ENCODE results near the gene CARD11. TPM values are rescaled to one million over a fixed set of nuclear protein-coding genes. Genes with fewer than 3 reads are reported as not detected.

Gene CARD11
- total RNA-seq, 3 donors from 2014 or later = 0.80 to 2.9 (median 2.0) TPM

- H3K4me1 ChIP-seq = no peaks in the 10 kb centered on the region
- no peak overlapping the region for H3K4me3 ChIP-seq
- no peaks in the 10 kb centered on the region for H3K36me3 ChIP-seq
- H3K27ac ChIP-seq = no peak overlapping the region
- TF ChIP-seq CTCF (IDR thresholded peaks at IDR 0.05) (no peak), POLR2AphosphoS5 (IDR thresholded peaks at IDR 0.05) (no peak), POLR2A (IDR thresholded peaks at IDR 0.05) (no peak)
- H3K27me3 ChIP-seq = peaks cover 0 to 32% of the 10 kb centered on the region in 2 donors
- H3K9me3 ChIP-seq = no peaks in the 10 kb centered on the region
- intact Hi-C loops (cut with DNase I; ENCODE audit: low total_unique reads) = no loop called here
- DNase-seq (ENCODE audit: low spot score in 2 of 2) = no peak
Measured at GRCh38 chr7:2931034-2931415, 112.6 kb downstream of the CARD11 start.

- Histone ChIP-seq H3K4me3 (no peak overlapping the region), H3K9me3 (no peaks in the 10 kb centered on the region), H3K4me1 (no peaks in the 10 kb centered on the region), H3K36me3 (no peaks in the 10 kb centered on the region), H3K27ac (no peak overlapping the region), H3K27me3 (peaks cover 0 to 32% of the 10 kb centered on the region in 2 donors)
- no peak for DNase-seq (ENCODE audit: low spot score in 2 of 2)
- TF ChIP-seq POLR2AphosphoS5 (IDR thresholded peaks at IDR 0.05) (no peak), POLR2A (IDR thresholded peaks at IDR 0.05) (no peak), CTCF (IDR thresholded peaks at IDR 0.05) (no peak)
- intact Hi-C loops (cut with DNase I; ENCODE audit: low total_unique reads) = no loop called here
Measured at GRCh38 chr7:2930310-2931033, 113.2 kb downstream of the CARD11 start.

DNA sequence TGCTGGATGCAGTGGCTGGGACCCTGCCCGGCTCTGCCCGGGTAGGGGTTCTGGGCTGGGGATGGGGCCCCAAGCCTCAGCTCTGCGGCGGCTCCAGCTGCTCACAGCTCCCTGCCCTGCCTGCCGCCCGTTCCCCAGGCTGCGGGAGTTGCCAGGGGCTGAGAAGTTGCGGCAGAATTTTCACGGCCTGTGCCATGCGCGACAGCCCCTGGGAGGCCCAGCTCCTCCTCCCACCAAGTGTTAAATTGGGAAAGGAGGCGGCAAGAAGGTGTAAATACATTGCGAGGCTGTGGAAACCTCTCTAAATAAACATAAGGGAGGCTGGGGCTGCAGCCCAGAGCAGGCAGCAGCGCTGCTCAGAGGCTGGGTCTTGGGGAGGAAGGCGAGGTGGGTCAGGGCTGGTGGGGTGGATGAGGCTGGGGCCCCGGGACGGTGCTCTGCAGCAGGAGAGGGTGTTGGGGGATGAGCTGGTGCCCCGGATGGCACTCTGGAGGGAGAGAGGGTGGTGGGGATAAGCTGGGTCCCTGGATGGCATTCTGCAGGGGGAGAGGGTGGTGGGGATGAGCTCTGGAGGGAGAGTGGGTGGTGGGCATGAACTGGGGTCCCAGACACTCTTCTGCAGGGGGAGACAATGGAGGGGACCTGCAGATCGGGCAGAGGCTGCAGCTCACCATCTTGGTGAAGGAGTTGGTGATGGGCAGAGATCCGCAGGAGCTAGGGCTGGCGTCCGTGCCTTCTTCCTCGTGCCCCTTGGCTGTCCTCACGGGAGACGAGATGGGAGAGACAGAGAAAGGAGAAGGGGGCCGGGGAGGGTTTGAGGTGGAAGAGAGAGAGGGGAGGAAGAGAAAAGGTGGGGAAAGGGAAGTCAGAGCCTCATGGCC, 114.1 kb downstream of the CARD11 start:
- Histone ChIP-seq H3K9me3 (no peaks in the 10 kb centered on the region), H3K36me3 (no peaks in the 10 kb centered on the region), H3K4me3 (no peak overlapping the region), H3K27me3 (peaks cover 0 to 33% of the 10 kb centered on the region in 2 donors), H3K27ac (no peak overlapping the region), H3K4me1 (no peaks in the 10 kb centered on the region)
- no peak for TF ChIP-seq POLR2A (IDR thresholded peaks at IDR 0.05)
- no peak for TF ChIP-seq POLR2AphosphoS5 (IDR thresholded peaks at IDR 0.05)
- no peak for TF ChIP-seq CTCF (IDR thresholded peaks at IDR 0.05)
- no peak for DNase-seq (ENCODE audit: low spot score in 2 of 2)
- intact Hi-C loops (cut with DNase I; ENCODE audit: low total_unique reads) = no loop called here

DNA sequence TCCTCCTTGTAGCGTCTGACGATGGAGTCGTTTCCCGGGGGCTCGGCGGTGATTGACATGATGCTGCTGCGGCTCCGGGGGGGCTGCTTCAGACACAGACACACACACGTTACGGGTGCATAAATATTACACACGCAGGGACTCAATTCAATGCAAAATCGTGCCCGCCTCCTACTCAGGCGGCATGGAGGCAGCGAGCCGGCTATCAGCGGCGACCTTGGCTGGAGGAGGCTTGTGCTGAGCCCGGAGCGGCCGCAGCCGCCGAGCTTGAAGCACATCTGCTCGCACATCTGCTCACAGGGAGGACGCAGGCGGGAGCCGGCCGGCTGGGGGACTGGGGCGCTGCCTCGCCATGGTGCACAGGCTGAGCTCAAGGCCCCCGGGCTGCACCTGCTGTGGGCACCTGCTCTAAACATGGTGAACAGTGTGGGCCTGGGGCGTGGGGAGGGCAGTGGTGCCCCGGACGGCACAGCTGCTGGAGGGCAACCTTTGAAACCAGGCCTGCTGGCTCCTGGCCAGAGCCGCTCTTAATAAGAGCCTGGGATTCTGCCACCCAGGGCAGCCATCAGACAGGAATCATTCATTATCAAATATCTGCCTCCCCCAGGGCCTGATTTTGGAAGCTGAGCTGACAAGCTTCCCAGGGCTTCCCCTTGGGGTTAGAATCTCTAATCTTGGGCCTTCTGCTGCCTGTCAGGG, 114.9 kb downstream of the CARD11 start:
- H3K4me1 ChIP-seq = no peaks in the 10 kb centered on the region
- intact Hi-C loops (cut with DNase I; ENCODE audit: low total_unique reads) = no loop called here
- no peak overlapping the region for H3K27ac ChIP-seq
- no peaks in the 10 kb centered on the region for H3K36me3 ChIP-seq
- no peak overlapping the region for H3K4me3 ChIP-seq
- peaks cover 0 to 36% of the 10 kb centered on the region in 2 donors for H3K27me3 ChIP-seq
- H3K9me3 ChIP-seq = no peaks in the 10 kb centered on the region
- TF ChIP-seq POLR2AphosphoS5 (IDR thresholded peaks at IDR 0.05) = no peak
- no peak for TF ChIP-seq POLR2A (IDR thresholded peaks at IDR 0.05)
- TF ChIP-seq CTCF (IDR thresholded peaks at IDR 0.05) = no peak
- DNase-seq (ENCODE audit: low spot score in 2 of 2) = no peak
